ENCODE results near the gene SNX6. TPM values are rescaled to one million over a fixed set of nuclear protein-coding genes. Genes with fewer than 3 reads are reported as not detected.

The SNX6 gene
- total and polyA plus RNA-seq, 9 of the 15 experiments (the other 6 are each of a cell fraction or from before 2014, with no cell fraction given): 34.6 to 111 (median 57.5) TPM

- Histone ChIP-seq H3K4me2 (ENCODE audit: insufficient read depth, low read length) (no peak overlapping the region), H2AFZ (ENCODE audit: low read depth, low read length) (peak overlapping the region; percentile 4; the same call in 1 of the 2 replicates), H4K20me1 (replicated peaks; ENCODE audit: control insufficient read depth, insufficient read depth, low read length) (no peaks in the 10 kb centered on the region), H3K27ac (ENCODE audit: extremely low read depth, low read depth, low read length) (no peak overlapping the region), H3K36me3 (ENCODE audit: control insufficient read depth, insufficient read depth, low read length) (no peaks in the 10 kb centered on the region), H3K9ac (ENCODE audit: insufficient read depth in 1 of 2, low read depth in 2 of 2, low read length in 2 of 2) (no peak overlapping the region), H3K27me3 (ENCODE audit: control insufficient read depth in 2 of 2, insufficient read depth in 2 of 2, low read length in 2 of 2) (no peaks in the 10 kb centered on the region), H3K4me1 (replicated peaks in 1 of 2; ENCODE audit: control insufficient read depth in 2 of 2, insufficient read depth in 2 of 2, low read length in 2 of 2) (no peaks in the 10 kb centered on the region; a peak in 1 of 5 replicates), H3K79me2 (ENCODE audit: control insufficient read depth, insufficient read depth, low read length) (no peaks in the 10 kb centered on the region), H3K9me3 (replicated peaks; ENCODE audit: control insufficient read depth, insufficient read depth, low read depth, low read length) (no peaks in the 10 kb centered on the region), H3K9me1 (ENCODE audit: control insufficient read depth, insufficient read depth, low read length) (no peaks in the 10 kb centered on the region), H3K4me3 (no peak overlapping the region)
- FAIRE-seq (no peak), DNase-seq (ENCODE audit: extremely low read depth in 1 of 4, low spot score in 3 of 4) (no peak), ATAC-seq (no peak)
- ChIA-PET CTCF (ENCODE audit: low intra/inter-chr PET ratio) (no interaction called here), POLR2A (interaction anchor here (0.9 to 1.1 kb wide), 2 partner anchors 9 to 33 kb away, joined by 3 read pairs; no protein-coding TSS in a partner anchor)
- WGBS (ENCODE audit: insufficient coverage, low coverage, missing lambda C conversion rate): 61% methylated on average over 7 of the region's 7 CpGs
- intact Hi-C loops (cut with micrococcal nuclease): no loop called here
- no TSS peak for BruUV-seq (replicated peaks)
- in situ Hi-C loops (cut with MboI): loop anchor here (10.0 kb wide), 1 partner anchor 728 kb away; the partner anchor contains the start of gene NFKBIA
- TF ChIP-seq GABPB2 (CRISPR knock-in tag; conservative IDR thresholded peaks at IDR 0.05) (no peak), ZBTB9 (CRISPR knock-in tag; IDR thresholded peaks at IDR 0.05) (no peak), ETV6 (IDR thresholded peaks at IDR 0.05; ENCODE audit: borderline replicate concordance in 1 of 2, low read depth in 2 of 2, low read length in 1 of 2) (no peak), ETV6 (CRISPR knock-in tag; IDR thresholded peaks at IDR 0.05; ENCODE audit: borderline replicate concordance) (no peak), BRF2 (IDR thresholded peaks at IDR 0.05; ENCODE audit: borderline replicate concordance, insufficient read depth, insufficient read length) (no peak), TARDBP (IDR thresholded peaks at IDR 0.05) (no peak), ZBTB40 (IDR thresholded peaks at IDR 0.05) (no peak), ZBTB40 (CRISPR knock-in tag; IDR thresholded peaks at IDR 0.05) (no peak)
These were observed 46.7 kb upstream of the SNX6 start for GRCh38 chr14:34676516-34677211.

Data from K562 (cell line).